Hepatocyte (in vitro differentiated cells): ENCODE measurements around the gene NT5E. TPM values are rescaled to one million over a fixed set of nuclear protein-coding genes. Genes with fewer than 3 reads are reported as not detected.

Source experiments
- DNase-seq: peaks from one replicate; pipeline ENCODE4 v3.0.0-alpha.2; 2016; ENCODE audit warnings: low spot score
- H2AFZ ChIP-seq: fragments of 200-600 bp; sonication (generic); 2 replicates; pipeline ENCODE4 v1.6.0; 2016; ENCODE audit warnings: antibody characterized with exemption, mild to moderate bottlenecking
- H3K27ac ChIP-seq: fragments of 200-600 bp; sonication (generic); 2 replicates; pipeline ENCODE4 v1.5.1; 2016; ENCODE audit warnings: mild to moderate bottlenecking
- H3K27me3 ChIP-seq: fragments of 200-600 bp; sonication (generic); 2 replicates; pipeline ENCODE4 v1.6.1; 2016
- H3K36me3 ChIP-seq: fragments of 200-600 bp; sonication (generic); replicated peaks from 2 replicates; pipeline ENCODE4 v1.5.1; 2016; ENCODE audit warnings: low read depth; ENCODE audit not compliant: insufficient read depth
- H3K4me1 ChIP-seq: fragments of 200-600 bp; sonication (generic); 2 replicates; pipeline ENCODE4 v1.5.1; 2016; ENCODE audit warnings: mild to moderate bottlenecking, moderate library complexity; ENCODE audit not compliant: insufficient read depth
- H3K4me2 ChIP-seq: fragments of 200-600 bp; sonication (generic); 2 replicates; pipeline ENCODE4 v1.6.0; 2016
- H3K4me3 ChIP-seq: fragments of 200-600 bp; sonication (generic); 2 replicates; pipeline ENCODE4 v1.5.1; 2016; ENCODE audit warnings: mild to moderate bottlenecking
- H3K79me2 ChIP-seq: fragments of 200-600 bp; sonication (generic); 2 replicates; pipeline ENCODE4 v1.6.0; 2017; ENCODE audit warnings: mild to moderate bottlenecking
- H3K9me2 ChIP-seq: fragments of 200-600 bp; sonication (generic); replicated peaks from 2 replicates; pipeline ENCODE4 v1.6.0; 2017; ENCODE audit warnings: mild to moderate bottlenecking; ENCODE audit not compliant: insufficient read depth
- H3K9me3 ChIP-seq: fragments of 200-600 bp; sonication (generic); 2 replicates; pipeline ENCODE4 v1.5.1; 2016; ENCODE audit warnings: low read depth, mild to moderate bottlenecking
- H4K20me1 ChIP-seq: fragments of 200-600 bp; sonication (generic); 2 replicates; pipeline ENCODE4 v1.6.0; 2016; ENCODE audit warnings: mild to moderate bottlenecking; ENCODE audit not compliant: insufficient read depth, poor library complexity, severe bottlenecking
- CTCF ChIP-seq: fragments of 200-600 bp; sonication (generic); IDR thresholded peaks from 2 replicates; pipeline ENCODE4 v1.5.1; 2016; ENCODE audit warnings: antibody characterized with exemption, mild to moderate bottlenecking; ENCODE audit not compliant: poor library complexity
- EZH2 ChIP-seq: fragments of 200-600 bp; sonication (generic); IDR thresholded peaks from 2 replicates; pipeline ENCODE4 v1.6.1; 2016; ENCODE audit warnings: antibody characterized with exemption, mild to moderate bottlenecking, borderline replicate concordance
- EZH2phosphoT487 ChIP-seq: fragments of 200-600 bp; sonication (generic); IDR thresholded peaks from one replicate; pipeline ENCODE4 v1.6.1; 2018; ENCODE audit warnings: antibody characterized with exemption, mild to moderate bottlenecking, low read depth, moderate library complexity; ENCODE audit not compliant: unreplicated experiment, severe bottlenecking
- WGBS: methylation state at CpG from one replicate; pipeline ENCODE4 v1.1.6; 2016; ENCODE audit warnings: low lambda C conversion rate; ENCODE audit errors: missing lambda C conversion rate; 5-methylcytosine and 5-hydroxymethylcytosine counted together
- polyA plus RNA-seq: library from polyadenylated mRNA; unstranded; fragments of >200 nt; fragmentation: Nextera tagmentation; extraction: Ambion mirVana; gene quantifications from 2 replicates; pipeline ENCODE4 v1.2.1, GENCODE V29; 2016
- total RNA-seq: library from RNA; depleted of rRNA; stranded (reverse); fragments of >200 nt; gene quantifications from 2 replicates; pipeline ENCODE4 v1.2.3, GENCODE V29; 2014

Gene NT5E
- total and polyA plus RNA-seq, 2 experiments from 2014 or later, result 1.8 to 3.0 TPM

GRCh38 chr6:85461798-85462170 lies 11.9 kb downstream of the NT5E start:
- Histone ChIP-seq H4K20me1 (no peaks in the 10 kb centered on the region), H3K36me3 (no peaks in the 10 kb centered on the region), H3K4me3 (no peak overlapping the region), H3K27me3 (no peaks in the 10 kb centered on the region), H3K27ac (no peak overlapping the region), H2AFZ (no peak overlapping the region), H3K4me1 (no peaks in the 10 kb centered on the region), H3K79me2 (no peaks in the 10 kb centered on the region), H3K4me2 (no peak overlapping the region), H3K9me3 (no peaks in the 10 kb centered on the region), H3K9me2 (no peaks in the 10 kb centered on the region)
- 89% methylated on average over 4 of the region's 4 CpGs for whole genome bisulfite sequencing
- no peak for TF ChIP-seq EZH2
- TF ChIP-seq EZH2phosphoT487, result no peak
- no peak for TF ChIP-seq CTCF
- DNase-seq, result no peak

GRCh38 chr6:85462673-85463072 lies 12.8 kb downstream of the NT5E start:
- Histone ChIP-seq H3K4me2 (no peak overlapping the region), H3K4me3 (no peak overlapping the region), H3K9me3 (no peaks in the 10 kb centered on the region), H3K79me2 (no peaks in the 10 kb centered on the region), H3K27ac (no peak overlapping the region), H4K20me1 (no peaks in the 10 kb centered on the region), H3K9me2 (no peaks in the 10 kb centered on the region), H3K36me3 (no peaks in the 10 kb centered on the region), H2AFZ (no peak overlapping the region), H3K27me3 (no peaks in the 10 kb centered on the region), H3K4me1 (no peaks in the 10 kb centered on the region)
- WGBS, result 71% methylated on average over 2 of the region's 2 CpGs
- TF ChIP-seq EZH2phosphoT487, result no peak
- no peak for TF ChIP-seq EZH2
- no peak for DNase-seq

- no peaks in the 10 kb centered on the region for H3K9me2 ChIP-seq
- no peaks in the 10 kb centered on the region for H3K79me2 ChIP-seq
- no peaks in the 10 kb centered on the region for H3K27me3 ChIP-seq
- 83% methylated on average over 4 of the region's 4 CpGs for WGBS
- no peaks in the 10 kb centered on the region for H3K36me3 ChIP-seq
- no peaks in the 10 kb centered on the region for H4K20me1 ChIP-seq
- TF ChIP-seq EZH2 (no peak), EZH2phosphoT487 (no peak), CTCF (no peak)
- H3K27ac ChIP-seq, result no peak overlapping the region
- no peak for DNase-seq
- H3K4me3 ChIP-seq, result no peak overlapping the region
- H2AFZ ChIP-seq, result no peak overlapping the region
- no peaks in the 10 kb centered on the region for H3K4me1 ChIP-seq
- no peaks in the 10 kb centered on the region for H3K9me3 ChIP-seq
- no peak overlapping the region for H3K4me2 ChIP-seq
Measured at GRCh38 chr6:85463621-85464259, 13.9 kb downstream of the NT5E start.

GRCh38 chr6:85464260-85464644 lies 14.4 kb downstream of the NT5E start:
- TF ChIP-seq CTCF (no peak), EZH2phosphoT487 (no peak), EZH2 (no peak)
- H3K9me3 ChIP-seq, result no peaks in the 10 kb centered on the region
- no peaks in the 10 kb centered on the region for H3K9me2 ChIP-seq
- no peak overlapping the region for H3K27ac ChIP-seq
- no peak overlapping the region for H3K4me3 ChIP-seq
- no peak overlapping the region for H2AFZ ChIP-seq
- no peaks in the 10 kb centered on the region for H3K36me3 ChIP-seq
- WGBS, result 80% methylated on average over 4 of the region's 4 CpGs
- H3K4me1 ChIP-seq, result no peaks in the 10 kb centered on the region
- H3K27me3 ChIP-seq, result no peaks in the 10 kb centered on the region
- H3K4me2 ChIP-seq, result no peak overlapping the region
- H4K20me1 ChIP-seq, result no peaks in the 10 kb centered on the region
- H3K79me2 ChIP-seq, result no peaks in the 10 kb centered on the region
- DNase-seq, result no peak
